Measurements from ENCODE around the gene CASKIN1. TPM values are rescaled to one million over a fixed set of nuclear protein-coding genes. Genes with fewer than 3 reads are reported as not detected.

Gene CASKIN1
- total and polyA plus RNA-seq, 2 of the 8 experiments (the other 6 are each of a cell fraction or from before 2014, with no cell fraction given) = 1.2 to 6.4 TPM

DNA sequence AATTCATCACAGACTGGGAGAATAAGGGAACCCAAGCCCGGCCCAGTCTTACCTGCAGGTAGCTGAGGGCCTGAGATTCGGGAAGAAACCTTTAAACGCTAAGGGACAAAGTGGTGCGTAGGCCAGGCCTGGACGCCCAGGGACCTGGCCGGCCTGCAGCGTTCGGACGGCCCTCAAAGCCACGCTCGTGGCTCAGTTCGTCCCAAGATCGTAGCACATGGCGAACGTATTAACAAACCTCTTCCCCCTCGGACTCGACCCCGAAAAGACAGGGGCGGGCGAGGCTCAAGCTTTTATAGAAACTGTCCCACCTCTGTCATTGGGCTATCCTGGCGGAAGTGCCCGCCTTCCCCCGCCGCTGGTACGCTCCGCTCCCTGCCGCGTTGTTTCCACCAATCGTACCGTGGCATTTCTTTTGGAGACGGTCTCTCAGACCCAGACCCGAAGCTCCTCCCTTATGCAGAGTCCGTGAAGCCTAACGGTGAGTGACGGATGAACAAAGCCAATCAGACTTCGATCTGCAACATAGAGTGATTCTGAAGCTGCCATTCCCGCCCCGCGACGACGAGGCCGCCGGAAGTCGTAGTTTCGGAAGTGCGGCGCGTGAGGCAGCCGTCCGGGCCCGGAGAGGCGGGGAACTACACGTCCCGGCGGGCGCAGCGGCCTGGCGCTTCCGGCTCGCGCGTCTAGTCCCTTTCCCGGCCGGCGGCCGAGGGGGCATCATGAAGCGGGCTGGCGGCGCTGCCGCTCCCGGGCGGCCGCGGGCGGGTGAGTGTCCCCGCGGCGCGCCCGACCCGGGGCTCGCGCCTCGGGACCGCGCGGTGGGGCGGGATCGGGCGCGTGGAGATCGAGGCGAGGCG, 41.1 kb downstream of the CASKIN1 start, which contains the start of gene TRAF7:
TSS of gene TRAF7 (plus strand) at position 692 of the 860 bp plus-strand sequence. CDS start 8,139 bp downstream, outside the sequence.
- peak within 1 kb of the TSS; percentile 93 to 100 (median 98) for H3K4me3 ChIP-seq (ENCODE audit: extremely low read depth in 1 of 4, insufficient read depth in 2 of 4, low read depth in 3 of 4, low read length in 4 of 4)
- peak; percentile 99 for DNase-seq (ENCODE audit: low read depth in 1 of 2, low spot score in 2 of 2)
- H2AK5ac ChIP-seq (ENCODE audit: low read depth, low read length) = peak within 1 kb of the TSS; percentile 70; the same call in 1 of the 2 replicates
- H2BK120ac ChIP-seq (replicated peaks; ENCODE audit: low read depth, low read length) = peak within 1 kb of the TSS; percentile 66
- peaks cover 0 to 52% (median 34%) of the 10 kb centered on the region in 4 experiments; a peak in 6 of 7 replicates for H3K4me1 ChIP-seq (replicated peaks in 1 of 4; ENCODE audit: control insufficient read depth in 3 of 4, insufficient read depth in 4 of 4, low read length in 3 of 4)
- CTCF ChIA-PET (ENCODE audit: partially characterized antibody) = interaction anchor here (0.6 to 3.1 kb wide), 7 partner anchors 15 to 261 kb away, joined by 3 to 10 read pairs (median 4); no protein-coding TSS in a partner anchor
- H3K23ac ChIP-seq (ENCODE audit: insufficient read length) = no peak within 1 kb of the TSS
- no peak within 1 kb of the TSS for H3K14ac ChIP-seq (ENCODE audit: insufficient read length)
- H2BK5ac ChIP-seq (ENCODE audit: low read depth, low read length) = peak within 1 kb of the TSS; percentile 89
- peak within 1 kb of the TSS; percentile 53 for H4K5ac ChIP-seq (ENCODE audit: insufficient read length, low read depth, low read length)
- peak within 1 kb of the TSS; percentile 92 to 97 (median 94) for H3K9ac ChIP-seq (replicated peaks in 1 of 4; ENCODE audit: extremely low read depth in 1 of 4, low read depth in 3 of 4, low read length in 3 of 4)
- peak within 1 kb of the TSS; percentile 80 for H3K4ac ChIP-seq (replicated peaks; ENCODE audit: insufficient read length, low read depth, low read length)
- peaks cover 38 to 74% of the 10 kb centered on the region in 2 experiments for H3K79me2 ChIP-seq (ENCODE audit: control insufficient read depth in 1 of 2, insufficient read depth in 2 of 2, low read length in 2 of 2)
- peaks cover 23% of the 10 kb centered on the region; the same call in 1 of the 2 replicates for H3K23me2 ChIP-seq (ENCODE audit: low read depth, low read length)
- H2BK15ac ChIP-seq (ENCODE audit: low read length) = 0 out of 2 replicates have a peak within 1 kb of the TSS, but pooled peaks have one; percentile 81
- POLR2A ChIA-PET (ENCODE audit: partially characterized antibody) = interaction anchor here (0.5 to 15.0 kb wide), 92 partner anchors 8 to 946 kb away, joined by 3 to 312 read pairs (median 5); partner anchors contain the start of genes BRICD5, DNASE1L2, E4F1 and ECI1
- peak within 1 kb of the TSS; percentile 87 for H3K18ac ChIP-seq (ENCODE audit: extremely low read depth, low read length)
- H4K20me1 ChIP-seq (replicated peaks in 1 of 2; ENCODE audit: control insufficient read depth in 1 of 2, insufficient read depth in 2 of 2, low read length in 2 of 2) = peaks cover 31 to 63% of the 10 kb centered on the region in 2 experiments
- H3K79me1 ChIP-seq (ENCODE audit: low read depth, low read length) = peaks cover 15% of the 10 kb centered on the region
- 1% methylated on average over 71 of the region's 94 CpGs; no CpG with 5 or more reads in 1 of the 2 experiments for WGBS, 2 experiments (ENCODE audit: extremely low coverage in 1 of 2, insufficient coverage in 1 of 2, insufficient read length in 1 of 2, insufficient replicate concordance in 2 of 2, low coverage in 1 of 2, low lambda C conversion rate in 2 of 2, missing lambda C conversion rate in 1 of 2)
- no peaks in the 10 kb centered on the region for H3K9me3 ChIP-seq (ENCODE audit: insufficient read depth in 2 of 2, low read depth in 1 of 2, low read length in 1 of 2)
- H3K36me3 ChIP-seq (ENCODE audit: control insufficient read depth in 2 of 4, insufficient read depth in 4 of 4, low read length in 3 of 4) = peaks cover 5 to 35% (median 13%) of the 10 kb centered on the region in 4 experiments; a peak in 7 of 8 replicates
- H3K27me3 ChIP-seq (replicated peaks in 1 of 4; ENCODE audit: control insufficient read depth in 3 of 4, extremely low read depth in 1 of 4, insufficient read depth in 3 of 4, low read length in 3 of 4) = no peaks in the 10 kb centered on the region
- no peak within 1 kb of the TSS for H2BK12ac ChIP-seq (ENCODE audit: low read depth, low read length)
- H4K8ac ChIP-seq (ENCODE audit: extremely low read depth, insufficient read depth, low read length) = peak within 1 kb of the TSS; percentile 75; the same call in 1 of the 2 replicates
- H4K91ac ChIP-seq (replicated peaks; ENCODE audit: insufficient read length, low read length) = peak within 1 kb of the TSS; percentile 67
- H3K4me2 ChIP-seq (ENCODE audit: insufficient read depth in 1 of 2, low read depth in 2 of 2, low read length in 2 of 2) = peak within 1 kb of the TSS; percentile 94 to 97
- no peak within 1 kb of the TSS for H2AFZ ChIP-seq (ENCODE audit: low read length)
- peak within 1 kb of the TSS; percentile 85 for H3K56ac ChIP-seq (replicated peaks; ENCODE audit: insufficient read length, low read depth, low read length)
- H3K27ac ChIP-seq (ENCODE audit: low read depth, low read length) = peak within 1 kb of the TSS; percentile 83
- peak; percentile 91 for FAIRE-seq
- no peak within 1 kb of the TSS for H2BK20ac ChIP-seq (ENCODE audit: low read length)
- TF ChIP-seq GABPA (IDR thresholded peaks at IDR 0.05; ENCODE audit: borderline replicate concordance, insufficient read depth, low read length) (peak; percentile 87; the same call in 1 of the 2 replicates), KDM1A (IDR thresholded peaks at IDR 0.05; ENCODE audit: borderline replicate concordance, low read length) (no peak), RBBP5 (IDR thresholded peaks at IDR 0.05; ENCODE audit: borderline replicate concordance, low read depth, low read length) (no peak), SAP30 (IDR thresholded peaks at IDR 0.05; ENCODE audit: insufficient read depth, insufficient replicate concordance, low read length) (no peak), HDAC6 (IDR thresholded peaks at IDR 0.05; ENCODE audit: low read depth, low read length) (no peak), SP1 (IDR thresholded peaks at IDR 0.05; ENCODE audit: low read depth, low read length) (peak; percentile 93), NRF1 (IDR thresholded peaks at IDR 0.05; ENCODE audit: low read depth, low read length) (peak; percentile 17; the same call in 1 of the 2 replicates), TBP (IDR thresholded peaks at IDR 0.05; ENCODE audit: low read depth, low read length) (peak; percentile 99), SUZ12 (IDR thresholded peaks at IDR 0.05; ENCODE audit: low read length) (no peak), KDM5A (IDR thresholded peaks at IDR 0.05; ENCODE audit: low read length) (no peak), ASH2L (IDR thresholded peaks at IDR 0.05; ENCODE audit: low read length) (peak; percentile 84)

Measured in H1 (cell line).